GM18526 (cell line): ENCODE measurements around the gene PDCD1.

Source experiments
- POLR2A ChIP-seq: IDR thresholded peaks from 3 replicates; pipeline ENCODE4 v1.6.1; 2011; ENCODE audit not compliant: insufficient read length; ENCODE audit errors: extremely low read depth

The PDCD1 gene

DNA sequence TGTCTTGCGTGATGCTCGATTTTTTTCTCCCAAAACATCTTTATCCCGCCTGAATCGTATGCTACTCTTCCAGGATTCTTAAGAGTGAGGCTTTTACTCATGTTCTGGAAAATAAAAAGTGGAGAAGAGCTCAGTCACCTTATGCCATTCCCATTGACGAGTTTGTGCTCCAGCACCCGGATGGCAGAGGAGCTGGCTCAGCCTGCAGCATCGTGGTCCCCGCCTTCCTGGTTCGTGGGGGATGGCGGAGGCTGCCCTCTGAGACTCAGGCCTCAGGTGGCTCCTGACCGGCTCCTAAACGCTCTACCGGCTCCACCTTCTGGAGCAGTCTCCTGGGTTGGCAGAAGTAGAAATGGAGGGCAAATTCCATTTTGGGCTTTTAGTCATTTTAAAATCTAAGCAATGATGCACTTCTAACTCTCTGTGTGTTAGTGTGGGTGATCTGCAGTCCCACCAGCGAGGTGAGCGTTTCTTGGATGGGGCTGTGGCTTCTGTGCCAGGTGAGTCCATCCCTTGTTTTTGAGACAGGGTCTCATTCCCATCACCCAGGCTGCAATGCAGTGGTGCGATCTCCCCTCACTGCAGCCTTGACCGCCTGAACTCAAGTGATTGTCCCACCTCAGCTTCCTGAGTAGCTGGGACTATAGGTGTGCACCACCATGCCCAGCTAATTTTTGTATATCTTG, 38.7 kb upstream of the PDCD1 start:
- no peak for TF ChIP-seq POLR2A

- no peak for TF ChIP-seq POLR2A
Measured at GRCh38 chr2:241896746-241897201, 38.1 kb upstream of the PDCD1 start.

GRCh38 chr2:241895712-241896641, 37.3 kb upstream of the PDCD1 start:
- TF ChIP-seq POLR2A, result no peak

- TF ChIP-seq POLR2A, result no peak
Measured at GRCh38 chr2:241895427-241895711, 36.7 kb upstream of the PDCD1 start.

GRCh38 chr2:241894681-241895426, 36.2 kb upstream of the PDCD1 start:
- TF ChIP-seq POLR2A, result no peak

DNA sequence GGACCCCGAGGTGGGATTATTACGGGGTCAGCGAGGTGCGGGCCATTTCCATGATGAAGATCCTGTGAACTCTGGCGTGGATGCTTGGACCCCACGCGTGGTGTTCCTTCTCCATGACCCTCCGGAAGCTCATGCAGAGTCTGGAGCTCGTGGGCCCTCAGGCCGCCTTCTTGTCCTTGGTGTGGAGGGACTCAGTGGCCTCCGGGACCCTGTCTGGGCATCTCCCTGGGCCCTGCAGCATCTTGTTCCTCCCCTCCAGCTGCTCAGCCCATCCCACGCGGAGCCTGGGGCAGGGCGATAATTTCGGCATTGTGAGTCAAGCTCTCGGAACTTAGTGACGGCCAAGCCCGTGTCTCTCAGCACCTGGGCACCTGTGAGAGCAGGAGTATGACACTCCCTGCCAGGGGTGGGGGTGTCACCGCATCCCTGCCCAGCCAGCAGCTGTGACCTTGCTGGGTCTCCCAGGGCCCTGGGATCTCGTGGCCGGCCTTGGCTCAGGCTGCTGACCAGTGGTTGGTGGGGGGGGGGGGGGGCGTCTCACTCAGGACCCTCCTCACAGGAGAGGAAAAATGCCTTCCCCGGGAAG, 35.5 kb upstream of the PDCD1 start:
- TF ChIP-seq POLR2A, result no peak

DNA sequence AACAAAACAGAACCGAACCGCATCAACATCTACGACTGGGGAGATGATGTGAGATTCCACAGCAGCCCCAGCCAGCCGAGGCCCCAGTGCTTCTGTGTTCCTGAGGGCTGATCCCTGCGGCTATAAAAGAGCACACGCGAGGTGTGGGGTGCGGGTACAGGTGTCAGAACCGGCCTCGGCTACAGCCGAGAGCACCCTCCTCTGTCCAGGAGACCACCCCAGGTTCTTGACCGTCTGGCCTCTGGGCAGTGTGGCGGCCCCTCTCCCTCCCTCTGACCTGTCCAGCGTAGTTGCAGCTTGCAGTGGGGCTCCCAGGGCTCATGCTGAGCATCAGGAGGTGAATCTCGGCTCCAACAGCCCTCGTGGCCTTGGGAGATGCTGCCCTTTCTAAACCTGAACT, 34.6 kb upstream of the PDCD1 start:
- no peak for TF ChIP-seq POLR2A

GRCh38 chr2:241892299-241893137, 33.8 kb upstream of the PDCD1 start:
- TF ChIP-seq POLR2A, result no peak

DNA sequence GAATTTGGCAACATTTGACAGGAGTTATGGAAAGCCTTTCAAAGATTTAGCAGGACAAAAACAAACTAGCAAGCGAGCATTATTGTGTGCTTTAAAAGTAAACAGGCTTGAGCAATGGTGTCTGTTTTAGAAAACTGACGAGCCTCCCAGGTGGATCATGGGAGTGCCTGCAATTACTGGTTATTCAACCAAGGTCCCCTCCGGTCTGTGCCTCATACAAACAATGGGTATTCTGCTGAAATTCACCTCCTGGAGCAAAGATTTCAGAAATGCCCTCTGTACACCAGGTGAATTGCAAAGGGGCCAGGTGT, 33.2 kb upstream of the PDCD1 start:
- TF ChIP-seq POLR2A, result no peak

GRCh38 chr2:241891315-241891987, 32.8 kb upstream of the PDCD1 start:
- TF ChIP-seq POLR2A, result no peak

- TF ChIP-seq POLR2A, result no peak
Measured at GRCh38 chr2:241890524-241891235, 32.0 kb upstream of the PDCD1 start.

- no peak for TF ChIP-seq POLR2A
Measured at GRCh38 chr2:241888641-241889040, 29.9 kb upstream of the PDCD1 start.

- no peak for TF ChIP-seq POLR2A
Measured at GRCh38 chr2:241887806-241888522, 29.3 kb upstream of the PDCD1 start.
